Gastroesophageal sphincter (tissue), 4 donors: ENCODE data around the gene NOP53. TPM values are rescaled to one million over a fixed set of nuclear protein-coding genes. Genes with fewer than 3 reads are reported as not detected.

Source experiments
- ATAC-seq: fragments of 150-250 bp; one replicate; pipeline ENCODE4 v1.9.1; 2016; ENCODE audit warnings: mild to moderate bottlenecking, moderate library complexity
- H3K27ac ChIP-seq, 4 donors: fragments of 200-600 bp; sonication (generic) in 3 of 4; 1 replicate in 3 of 4; 2 replicates in 1 of 4; pipeline ENCODE4 v1.5.1; 2016 to 2019
- H3K27me3 ChIP-seq: fragments of 200-600 bp; sonication (generic); one replicate; pipeline ENCODE4 v1.5.1; 2019
- H3K36me3 ChIP-seq, 2 donors: fragments of 200-600 bp; sonication (generic); one replicate each; pipeline ENCODE4 v1.5.1; 2019; ENCODE audit warnings: control low read depth in 1 of 2
- H3K4me1 ChIP-seq, 3 donors: fragments of 200-600 bp; sonication (generic); 1 replicate in 2 of 3; 2 replicates in 1 of 3; pipeline ENCODE4 v1.5.1; 2016 to 2019; ENCODE audit warnings: control low read depth in 2 of 3
- H3K4me3 ChIP-seq, 2 donors: fragments of 200-600 bp; sonication (generic); one replicate each; pipeline ENCODE4 v1.5.1; 2019; ENCODE audit warnings: mild to moderate bottlenecking in 1 of 2, moderate library complexity in 1 of 2
- H3K9me3 ChIP-seq, 3 donors: fragments of 200-600 bp; sonication (generic); one replicate each; pipeline ENCODE4 v1.5.1; 2017 to 2019; ENCODE audit warnings: control low read depth in 2 of 3
- EP300 ChIP-seq: sonication (generic); formaldehyde crosslinking; IDR thresholded peaks from one replicate; pipeline ENCODE4 v1.6.1; 2017; ENCODE audit warnings: antibody characterized with exemption, mild to moderate bottlenecking
- POLR2A ChIP-seq, 2 donors: fragments of 450-650 bp; IDR thresholded peaks; one replicate each; pipeline ENCODE4 v1.6.1; 2017; ENCODE audit warnings: antibody characterized with exemption in 2 of 2, mild to moderate bottlenecking in 2 of 2, moderate library complexity in 1 of 2
- POLR2AphosphoS5 ChIP-seq: sonication (generic); formaldehyde crosslinking; IDR thresholded peaks from one replicate; pipeline ENCODE4 v1.6.1; 2017; ENCODE audit warnings: antibody characterized with exemption
- WGBS, 2 donors: methylation state at CpG; one replicate each; pipeline ENCODE4 v1.1.5; 2018; ENCODE audit warnings: low coverage in 1 of 2; 5-methylcytosine and 5-hydroxymethylcytosine counted together
- total RNA-seq, 4 donors: library from RNA; depleted of rRNA; stranded (reverse); fragments of >200 nt; gene quantifications; one replicate each; pipeline ENCODE4 v1.1.0, GENCODE V29; 2016
- TF ChIP-seq, protein P1 (sequence below), 4 experiments: fragments of 200-600 bp in 2 of 4; fragments of 450-650 bp in 2 of 4; sonication (generic) in 1 of 4; IDR thresholded peaks; one replicate each; pipeline ENCODE4 v1.5.1; 2017 to 2019; ENCODE audit warnings: antibody characterized with exemption in 4 of 4, mild to moderate bottlenecking in 2 of 4, moderate library complexity in 2 of 4

Gene NOP53
- total RNA-seq, 4 donors from 2014 or later: 332 to 592 (median 362) TPM

DNA sequence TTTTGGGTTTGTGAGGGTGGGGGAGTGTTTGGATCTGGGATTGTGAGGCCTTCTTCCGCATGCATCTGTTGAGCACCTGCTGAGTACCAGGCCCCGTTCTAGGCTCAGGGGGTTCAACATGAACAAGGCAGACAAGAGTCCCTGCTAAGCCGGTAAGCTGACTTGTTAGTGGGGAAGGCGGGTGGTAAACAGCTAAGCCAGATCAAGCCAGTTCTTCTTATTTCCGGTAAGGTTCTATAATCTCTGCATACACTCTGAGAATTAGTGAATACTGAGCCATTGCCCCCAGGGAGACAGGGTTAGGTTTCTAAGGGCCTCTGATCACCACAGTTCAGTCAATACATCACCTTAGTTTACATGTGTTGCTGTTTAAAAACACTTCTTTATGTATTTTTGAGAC is 42.0 kb upstream of the NOP53 start:
- H3K27ac ChIP-seq: peak overlapping the region; percentile 25 to 73 (median 48)
- no peak for TF ChIP-seq POLR2AphosphoS5
- TF ChIP-seq EP300: no peak
- no peak for TF ChIP-seq POLR2A (IDR thresholded peaks at IDR 0.05)
- TF ChIP-seq, protein P1, sequence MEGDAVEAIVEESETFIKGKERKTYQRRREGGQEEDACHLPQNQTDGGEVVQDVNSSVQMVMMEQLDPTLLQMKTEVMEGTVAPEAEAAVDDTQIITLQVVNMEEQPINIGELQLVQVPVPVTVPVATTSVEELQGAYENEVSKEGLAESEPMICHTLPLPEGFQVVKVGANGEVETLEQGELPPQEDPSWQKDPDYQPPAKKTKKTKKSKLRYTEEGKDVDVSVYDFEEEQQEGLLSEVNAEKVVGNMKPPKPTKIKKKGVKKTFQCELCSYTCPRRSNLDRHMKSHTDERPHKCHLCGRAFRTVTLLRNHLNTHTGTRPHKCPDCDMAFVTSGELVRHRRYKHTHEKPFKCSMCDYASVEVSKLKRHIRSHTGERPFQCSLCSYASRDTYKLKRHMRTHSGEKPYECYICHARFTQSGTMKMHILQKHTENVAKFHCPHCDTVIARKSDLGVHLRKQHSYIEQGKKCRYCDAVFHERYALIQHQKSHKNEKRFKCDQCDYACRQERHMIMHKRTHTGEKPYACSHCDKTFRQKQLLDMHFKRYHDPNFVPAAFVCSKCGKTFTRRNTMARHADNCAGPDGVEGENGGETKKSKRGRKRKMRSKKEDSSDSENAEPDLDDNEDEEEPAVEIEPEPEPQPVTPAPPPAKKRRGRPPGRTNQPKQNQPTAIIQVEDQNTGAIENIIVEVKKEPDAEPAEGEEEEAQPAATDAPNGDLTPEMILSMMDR (IDR thresholded peaks at IDR 0.05): no peak
- no peaks in the 10 kb centered on the region for H3K9me3 ChIP-seq
- ATAC-seq: no peak
- H3K36me3 ChIP-seq: peaks cover 0 to 48% of the 10 kb centered on the region in 2 donors
- H3K4me3 ChIP-seq: no peak overlapping the region
- WGBS, 2 donors: 82 to 100% methylated on average over 1 to 2 of the region's 5 CpGs
- peaks cover 0 to 34% (median 0%) of the 10 kb centered on the region in 3 donors for H3K4me1 ChIP-seq
- no peaks in the 10 kb centered on the region for H3K27me3 ChIP-seq

DNA sequence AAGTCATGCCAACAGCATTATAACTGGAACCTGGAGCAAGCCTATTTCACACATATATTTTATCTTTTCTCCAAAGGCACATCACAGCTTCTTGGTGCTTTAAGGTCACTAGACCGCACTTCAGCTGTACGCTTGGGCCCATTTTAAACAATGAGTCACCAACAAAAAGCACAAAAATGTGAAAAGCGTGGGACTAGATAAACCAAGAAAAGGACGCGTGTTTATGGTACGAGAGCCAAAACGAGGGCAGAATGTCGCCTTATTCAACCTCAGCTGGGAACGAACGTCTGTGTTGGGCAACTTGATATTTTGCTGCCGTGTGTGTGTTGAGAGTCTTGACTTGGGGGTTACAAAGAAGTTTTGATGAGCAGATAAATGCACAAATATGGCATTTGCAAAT is 41.3 kb upstream of the NOP53 start:
- 59 to 63% methylated on average over 10 to 11 of the region's 11 CpGs for WGBS, 2 donors
- Histone ChIP-seq H3K4me3 (no peak overlapping the region), H3K27ac (peak overlapping the region; percentile 31 to 73 (median 54)), H3K9me3 (no peaks in the 10 kb centered on the region), H3K4me1 (peaks cover 0 to 27% (median 0%) of the 10 kb centered on the region in 3 donors), H3K36me3 (peaks cover 0 to 40% of the 10 kb centered on the region in 2 donors), H3K27me3 (no peaks in the 10 kb centered on the region)
- TF ChIP-seq POLR2A (IDR thresholded peaks at IDR 0.05): no peak
- peak; percentile 92 for TF ChIP-seq POLR2AphosphoS5
- peak; percentile 60 for ATAC-seq

DNA sequence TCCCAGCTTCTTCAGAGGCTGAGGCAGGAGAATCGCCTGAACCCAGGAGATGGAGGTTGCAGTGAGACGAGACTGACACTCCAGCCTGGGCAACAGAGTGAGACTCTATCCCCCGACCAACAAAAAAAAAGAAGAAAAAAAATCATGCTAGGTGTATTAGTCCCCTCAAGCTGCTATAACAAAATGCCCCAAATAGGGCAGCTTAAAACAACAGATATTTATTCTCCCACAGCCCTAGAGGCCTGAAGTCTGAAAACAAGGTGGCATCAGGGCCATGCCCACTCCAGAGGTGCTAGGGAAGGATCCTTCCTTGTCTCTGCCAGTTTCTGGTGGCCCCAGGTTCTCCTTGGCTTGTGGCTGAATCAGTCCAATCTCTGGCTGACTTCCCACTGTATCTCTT is 40.7 kb upstream of the NOP53 start:
- WGBS, 2 donors: 92 to 96% methylated on average over 3 of the region's 3 CpGs
- H3K9me3 ChIP-seq: no peaks in the 10 kb centered on the region
- no peak for TF ChIP-seq EP300
- TF ChIP-seq, protein P1 (IDR thresholded peaks at IDR 0.05): no peak

DNA sequence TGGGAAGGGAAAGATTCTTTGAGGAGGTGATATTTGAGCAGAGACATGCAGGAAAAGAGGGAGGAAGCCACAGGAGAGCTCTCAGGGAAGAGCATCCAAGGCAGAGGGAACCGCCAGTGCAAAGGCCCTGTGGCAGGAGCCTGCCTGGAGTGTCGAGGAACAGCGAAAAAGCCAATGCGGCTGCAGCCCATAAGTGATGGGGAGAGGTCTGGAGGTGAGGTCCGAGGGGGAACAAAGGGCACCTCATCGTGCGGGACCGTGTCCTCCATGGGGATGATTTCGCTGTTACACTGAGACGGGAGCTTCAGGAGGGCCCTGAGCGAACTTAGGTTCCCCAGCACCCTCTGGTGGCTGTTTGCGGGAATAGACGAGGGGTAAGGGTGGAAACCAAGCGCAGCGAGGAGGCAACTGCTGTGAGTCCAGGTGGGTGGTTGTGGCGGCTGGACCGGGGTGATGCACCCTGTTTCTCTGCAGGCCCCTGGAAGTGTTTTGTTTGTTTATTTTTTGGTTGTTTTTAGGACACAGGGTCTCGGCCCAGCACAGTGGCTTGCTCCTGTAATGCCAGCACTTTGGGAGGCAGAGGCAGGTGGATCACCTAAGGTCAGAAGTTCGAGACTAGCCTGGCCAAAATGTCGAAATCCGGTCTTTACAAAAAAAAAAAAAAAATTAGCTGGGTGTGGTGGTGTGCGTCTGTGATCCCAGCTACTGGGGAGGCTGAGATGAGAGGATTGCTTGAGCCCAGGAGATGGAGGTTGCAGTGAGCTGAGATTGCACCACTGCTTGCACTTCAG is 38.0 kb upstream of the NOP53 start:
- H3K4me3 ChIP-seq: no peak overlapping the region
- TF ChIP-seq, protein P1 (IDR thresholded peaks at IDR 0.05): peak in 3 of 4 experiments; percentile 85 to 92 (median 89)
- TF ChIP-seq POLR2AphosphoS5: no peak
- WGBS, 2 donors: 8 to 23% methylated on average over 7 to 17 of the region's 22 CpGs

More for the DNA sequence above, 40.7 kb upstream of the NOP53 start:
- Histone ChIP-seq H3K27me3 (no peaks in the 10 kb centered on the region), H3K27ac (peak overlapping the region; percentile 31 to 73 (median 54)), H3K36me3 (peaks cover 0 to 34% of the 10 kb centered on the region in 2 donors), H3K4me3 (no peak overlapping the region), H3K4me1 (peaks cover 0 to 23% (median 0%) of the 10 kb centered on the region in 3 donors)
- ATAC-seq: no peak

DNA sequence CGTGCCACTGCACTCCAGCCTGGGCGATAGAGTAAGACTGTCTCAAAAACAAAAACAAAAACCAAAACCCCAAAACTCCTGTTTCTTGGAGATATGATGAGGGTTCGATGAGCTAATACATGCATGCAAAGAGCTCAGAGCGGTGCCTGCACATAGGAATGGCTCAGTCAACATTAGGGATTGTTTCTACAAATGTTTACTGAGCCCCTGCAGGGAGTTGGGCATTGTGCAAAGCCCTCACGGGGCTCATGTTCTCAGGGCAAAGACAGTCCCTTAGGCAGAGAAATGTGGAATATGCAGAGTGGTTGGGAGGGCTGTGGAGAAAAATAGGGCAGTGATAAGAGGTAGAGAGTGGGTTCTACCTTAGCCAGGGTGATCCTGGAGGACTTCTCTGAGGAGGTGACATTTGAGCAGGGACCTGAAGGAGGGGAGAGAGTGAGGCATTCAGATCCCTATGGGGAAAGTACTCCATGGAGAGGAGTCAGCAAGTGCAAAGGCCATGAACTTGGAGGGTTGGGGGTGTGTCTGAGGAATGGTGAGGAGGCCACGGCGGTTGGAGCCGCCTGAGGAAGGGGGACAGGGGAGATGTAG is 33.6 kb upstream of the NOP53 start:
- H3K9me3 ChIP-seq: peaks cover 0 to 3% (median 0%) of the 10 kb centered on the region in 3 donors
- no peak for ATAC-seq
- H3K27ac ChIP-seq: no peak overlapping the region
- peaks cover 0 to 14% of the 10 kb centered on the region in 2 donors for H3K36me3 ChIP-seq
- no peaks in the 10 kb centered on the region for H3K27me3 ChIP-seq
- H3K4me3 ChIP-seq: no peak overlapping the region
- peaks cover 0 to 42% (median 16%) of the 10 kb centered on the region in 3 donors for H3K4me1 ChIP-seq
- WGBS, 2 donors: 70 to 74% methylated on average over 6 to 8 of the region's 8 CpGs
- TF ChIP-seq, protein P1 (IDR thresholded peaks at IDR 0.05): no peak
- TF ChIP-seq POLR2A (IDR thresholded peaks at IDR 0.05) (no peak), EP300 (no peak), POLR2AphosphoS5 (no peak)

More for the DNA sequence above, 38.0 kb upstream of the NOP53 start:
- ATAC-seq: peak; percentile 80
- Histone ChIP-seq H3K27ac (no peak overlapping the region), H3K36me3 (peaks cover 0 to 9% of the 10 kb centered on the region in 2 donors), H3K4me1 (peaks cover 0 to 23% (median 0%) of the 10 kb centered on the region in 3 donors), H3K9me3 (no peaks in the 10 kb centered on the region), H3K27me3 (no peaks in the 10 kb centered on the region)
